NCI-H1417 treated with DMSO at 0.1 percent for 48 hours (cell line): ENCODE measurements around the gene PCDHB13.
"Not testable (repeated sequence)": the region's sequence is repeated elsewhere in the genome, so short reads cannot be mapped to it uniquely, and the experiment has no call there.

Experiments used
- DNase-seq: peaks from one replicate; lab custom pipeline; 2025; lab: John Stamatoyannopoulos, UW

Gene PCDHB13

DNA sequence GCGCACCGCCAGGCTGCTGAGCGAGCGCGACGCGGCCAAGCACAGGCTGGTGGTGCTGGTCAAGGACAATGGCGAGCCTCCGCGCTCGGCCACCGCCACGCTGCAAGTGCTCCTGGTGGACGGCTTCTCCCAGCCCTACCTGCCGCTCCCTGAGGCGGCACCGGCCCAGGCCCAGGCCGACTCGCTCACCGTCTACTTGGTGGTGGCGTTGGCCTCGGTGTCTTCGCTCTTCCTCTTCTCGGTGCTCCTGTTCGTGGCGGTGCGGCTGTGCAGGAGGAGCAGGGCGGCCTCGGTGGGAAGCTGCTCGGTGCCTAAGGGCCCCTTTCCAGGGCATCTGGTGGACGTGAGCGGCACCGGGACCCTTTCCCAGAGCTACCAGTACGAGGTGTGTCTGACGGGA lies 12.1 kb upstream of the PCDHB13 start:
- DNase-seq, result not testable (repeated sequence)

DNA sequence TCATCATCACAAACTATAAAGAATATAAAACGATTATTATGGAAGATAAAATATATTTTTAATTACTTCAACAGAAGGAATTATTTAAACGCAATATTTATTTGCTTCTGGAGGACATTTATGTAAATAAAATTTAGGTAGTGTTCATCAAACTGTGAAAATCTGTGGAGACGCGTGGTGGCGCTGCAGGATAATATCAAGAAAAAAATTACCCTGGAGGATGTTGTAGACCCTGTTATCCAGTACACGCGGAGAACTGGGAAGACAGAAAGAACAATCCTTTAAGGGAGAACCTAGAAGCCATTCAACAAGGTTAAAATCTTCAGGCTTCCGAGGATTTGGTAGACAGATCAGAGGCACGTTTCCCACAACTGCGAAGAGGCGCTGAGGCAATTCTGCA lies 5.2 kb upstream of the PCDHB13 start, which contains the start of gene PCDHB12:
TSS of gene PCDHB12 (plus strand) at position 242 of the 400 bp plus-strand sequence. CDS start 189 bp downstream, outside the sequence.
- DNase-seq, result no peak

DNA sequence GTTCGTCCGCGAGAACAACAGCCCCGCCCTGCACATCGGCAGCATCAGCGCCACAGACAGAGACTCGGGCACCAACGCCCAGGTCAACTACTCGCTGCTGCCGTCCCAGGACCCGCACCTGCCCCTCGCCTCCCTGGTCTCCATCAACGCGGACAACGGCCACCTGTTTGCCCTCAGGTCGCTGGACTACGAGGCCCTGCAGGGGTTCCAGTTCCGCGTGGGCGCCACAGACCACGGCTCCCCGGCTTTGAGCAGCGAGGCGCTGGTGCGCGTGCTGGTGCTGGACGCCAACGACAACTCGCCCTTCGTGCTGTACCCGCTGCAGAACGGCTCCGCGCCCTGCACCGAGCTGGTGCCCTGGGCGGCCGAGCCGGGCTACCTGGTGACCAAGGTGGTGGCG lies 3.4 kb upstream of the PCDHB13 start:
- DNase-seq, result not testable (repeated sequence)

DNA sequence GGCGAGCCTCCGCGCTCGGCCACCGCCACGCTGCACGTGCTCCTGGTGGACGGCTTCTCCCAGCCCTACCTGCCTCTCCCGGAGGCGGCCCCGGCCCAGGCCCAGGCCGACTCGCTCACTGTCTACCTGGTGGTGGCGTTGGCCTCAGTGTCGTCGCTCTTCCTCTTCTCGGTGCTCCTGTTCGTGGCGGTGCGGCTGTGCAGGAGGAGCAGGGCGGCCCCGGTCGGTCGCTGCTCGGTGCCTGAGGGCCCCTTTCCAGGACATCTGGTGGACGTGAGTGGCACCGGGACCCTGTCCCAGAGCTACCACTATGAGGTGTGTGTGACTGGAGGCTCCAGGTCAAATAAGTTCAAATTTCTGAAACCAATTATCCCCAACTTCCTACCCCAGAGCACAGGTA lies 2.9 kb upstream of the PCDHB13 start:
- DNase-seq, result not testable (repeated sequence)

DNA sequence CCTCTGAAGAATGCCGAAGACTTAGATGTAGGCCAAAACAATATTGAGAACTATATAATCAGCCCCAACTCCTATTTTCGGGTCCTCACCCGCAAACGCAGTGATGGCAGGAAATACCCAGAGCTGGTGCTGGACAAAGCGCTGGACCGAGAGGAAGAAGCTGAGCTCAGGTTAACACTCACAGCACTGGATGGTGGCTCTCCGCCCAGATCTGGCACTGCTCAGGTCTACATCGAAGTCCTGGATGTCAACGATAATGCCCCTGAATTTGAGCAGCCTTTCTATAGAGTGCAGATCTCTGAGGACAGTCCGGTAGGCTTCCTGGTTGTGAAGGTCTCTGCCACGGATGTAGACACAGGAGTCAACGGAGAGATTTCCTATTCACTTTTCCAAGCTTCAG lies 864 bp downstream of the PCDHB13 start:
- not testable (repeated sequence) for DNase-seq

DNA sequence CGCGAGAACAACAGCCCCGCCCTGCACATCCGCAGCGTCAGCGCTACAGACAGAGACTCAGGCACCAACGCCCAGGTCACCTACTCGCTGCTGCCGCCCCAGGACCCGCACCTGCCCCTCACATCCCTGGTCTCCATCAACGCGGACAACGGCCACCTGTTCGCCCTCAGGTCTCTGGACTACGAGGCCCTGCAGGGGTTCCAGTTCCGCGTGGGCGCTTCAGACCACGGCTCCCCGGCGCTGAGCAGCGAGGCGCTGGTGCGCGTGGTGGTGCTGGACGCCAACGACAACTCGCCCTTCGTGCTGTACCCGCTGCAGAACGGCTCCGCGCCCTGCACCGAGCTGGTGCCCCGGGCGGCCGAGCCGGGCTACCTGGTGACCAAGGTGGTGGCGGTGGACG lies 1.8 kb downstream of the PCDHB13 start:
- not testable (repeated sequence) for DNase-seq

DNA sequence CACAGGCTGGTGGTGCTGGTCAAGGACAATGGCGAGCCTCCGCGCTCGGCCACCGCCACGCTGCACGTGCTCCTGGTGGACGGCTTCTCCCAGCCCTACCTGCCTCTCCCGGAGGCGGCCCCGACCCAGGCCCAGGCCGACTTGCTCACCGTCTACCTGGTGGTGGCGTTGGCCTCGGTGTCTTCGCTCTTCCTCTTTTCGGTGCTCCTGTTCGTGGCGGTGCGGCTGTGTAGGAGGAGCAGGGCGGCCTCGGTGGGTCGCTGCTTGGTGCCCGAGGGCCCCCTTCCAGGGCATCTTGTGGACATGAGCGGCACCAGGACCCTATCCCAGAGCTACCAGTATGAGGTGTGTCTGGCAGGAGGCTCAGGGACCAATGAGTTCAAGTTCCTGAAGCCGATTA lies 2.3 kb downstream of the PCDHB13 start:
- not testable (repeated sequence) for DNase-seq

DNA sequence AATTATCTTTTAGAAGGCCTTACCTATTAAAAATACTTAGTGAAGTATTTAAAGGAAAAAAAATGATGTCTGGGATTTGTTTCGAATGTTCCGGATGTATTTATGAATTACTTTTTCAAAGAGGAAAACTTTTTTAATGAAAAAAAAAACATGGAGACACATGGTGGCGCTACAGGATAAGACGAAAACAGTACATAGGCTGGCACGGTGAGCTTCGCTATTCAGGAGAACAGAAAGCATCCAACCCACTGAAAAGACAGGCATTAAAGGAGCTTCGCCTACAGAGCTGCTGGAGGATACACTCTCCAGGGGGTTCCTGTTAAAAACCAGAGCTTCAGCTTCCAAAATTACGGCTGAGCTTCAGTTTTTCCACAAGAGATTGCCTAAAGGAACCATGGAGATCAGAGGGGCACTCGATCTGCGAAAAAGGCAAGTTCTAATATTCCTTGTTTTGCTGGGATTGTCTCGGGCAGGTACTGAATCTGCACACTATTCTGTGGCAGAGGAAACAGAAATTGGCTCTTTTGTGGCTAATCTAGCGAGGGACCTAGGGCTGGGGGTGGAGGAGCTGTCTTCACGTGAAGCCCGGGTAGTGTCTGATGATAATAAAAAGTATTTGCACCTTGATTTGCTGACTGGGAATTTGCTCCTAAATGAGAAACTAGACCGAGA lies 9.5 kb downstream of the PCDHB13 start, which contains the start of gene PCDHB14:
TSS of gene PCDHB14 (plus strand) at position 232 of the 672 bp plus-strand sequence. CDS start at position 395, 163 bp downstream.
- no peak for DNase-seq

DNA sequence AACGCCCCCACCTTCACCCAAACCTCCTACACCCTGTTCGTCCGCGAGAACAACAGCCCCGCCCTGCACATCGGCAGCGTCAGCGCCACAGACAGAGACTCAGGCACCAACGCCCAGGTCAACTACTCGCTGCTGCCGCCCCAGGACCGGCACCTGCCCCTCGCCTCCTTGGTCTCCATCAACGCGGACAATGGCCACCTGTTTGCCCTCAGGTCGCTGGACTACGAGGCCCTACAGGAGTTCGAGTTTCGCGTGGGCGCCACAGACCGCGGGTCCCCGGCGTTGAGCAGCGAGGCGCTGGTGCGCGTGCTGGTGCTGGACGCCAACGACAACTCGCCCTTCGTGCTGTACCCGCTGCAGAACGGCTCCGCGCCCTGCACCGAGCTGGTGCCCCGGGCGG lies 11.1 kb downstream of the PCDHB13 start:
- not testable (repeated sequence) for DNase-seq

DNA sequence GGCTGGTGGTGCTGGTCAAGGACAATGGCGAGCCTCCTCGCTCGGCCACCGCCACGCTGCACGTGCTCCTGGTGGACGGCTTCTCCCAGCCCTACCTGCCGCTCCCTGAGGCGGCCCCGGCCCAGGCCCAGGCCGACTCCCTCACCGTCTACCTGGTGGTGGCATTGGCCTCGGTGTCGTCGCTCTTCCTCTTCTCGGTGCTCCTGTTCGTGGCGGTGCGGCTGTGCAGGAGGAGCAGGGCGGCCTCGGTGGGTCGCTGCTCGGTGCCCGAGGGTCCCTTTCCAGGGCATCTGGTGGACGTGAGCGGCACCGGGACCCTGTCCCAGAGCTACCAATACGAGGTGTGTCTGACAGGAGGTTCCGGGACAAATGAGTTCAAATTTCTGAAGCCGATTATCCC lies 11.7 kb downstream of the PCDHB13 start:
- not testable (repeated sequence) for DNase-seq

DNA sequence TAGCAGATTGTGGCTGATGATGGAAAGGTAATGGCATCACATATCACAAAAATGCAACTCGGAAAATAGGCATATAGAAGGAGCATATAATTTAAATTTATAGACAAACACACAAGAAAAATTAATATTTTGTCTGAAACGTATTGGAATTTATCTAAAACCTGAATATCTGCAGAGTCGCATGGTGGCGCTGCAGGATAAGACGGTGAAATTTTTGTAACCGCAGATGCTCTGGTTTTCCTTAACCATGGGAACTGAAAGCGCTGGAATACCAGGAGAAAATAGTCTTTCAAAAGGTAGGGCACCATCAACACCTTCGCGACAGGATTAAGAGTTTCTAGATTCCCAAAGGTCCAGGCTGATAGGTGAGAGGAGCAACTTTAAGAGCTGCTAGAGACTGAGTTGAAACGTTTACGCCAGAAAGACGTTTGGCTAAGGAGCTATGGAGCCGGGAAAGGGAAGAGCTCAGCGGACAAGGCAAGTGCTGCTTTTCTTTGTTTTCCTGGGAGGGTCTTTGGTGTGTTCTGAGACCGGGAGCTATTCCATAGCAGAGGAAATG lies 20.5 kb downstream of the PCDHB13 start:
- no peak for DNase-seq

DNA sequence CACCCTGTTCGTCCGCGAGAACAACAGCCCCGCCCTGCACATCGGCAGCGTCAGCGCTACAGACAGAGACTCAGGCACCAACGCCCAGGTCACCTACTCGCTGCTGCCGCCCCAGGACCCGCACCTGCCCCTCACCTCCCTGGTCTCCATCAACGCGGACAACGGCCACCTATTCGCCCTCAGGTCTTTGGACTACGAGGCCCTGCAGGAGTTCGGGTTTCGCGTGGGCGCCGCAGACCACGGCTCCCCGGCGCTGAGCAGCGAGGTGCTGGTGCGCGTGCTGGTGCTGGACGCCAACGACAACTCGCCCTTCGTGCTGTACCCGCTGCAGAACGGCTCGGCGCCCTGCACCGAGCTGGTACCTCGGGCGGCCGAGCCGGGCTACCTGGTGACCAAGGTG lies 22.2 kb downstream of the PCDHB13 start:
- not testable (repeated sequence) for DNase-seq

DNA sequence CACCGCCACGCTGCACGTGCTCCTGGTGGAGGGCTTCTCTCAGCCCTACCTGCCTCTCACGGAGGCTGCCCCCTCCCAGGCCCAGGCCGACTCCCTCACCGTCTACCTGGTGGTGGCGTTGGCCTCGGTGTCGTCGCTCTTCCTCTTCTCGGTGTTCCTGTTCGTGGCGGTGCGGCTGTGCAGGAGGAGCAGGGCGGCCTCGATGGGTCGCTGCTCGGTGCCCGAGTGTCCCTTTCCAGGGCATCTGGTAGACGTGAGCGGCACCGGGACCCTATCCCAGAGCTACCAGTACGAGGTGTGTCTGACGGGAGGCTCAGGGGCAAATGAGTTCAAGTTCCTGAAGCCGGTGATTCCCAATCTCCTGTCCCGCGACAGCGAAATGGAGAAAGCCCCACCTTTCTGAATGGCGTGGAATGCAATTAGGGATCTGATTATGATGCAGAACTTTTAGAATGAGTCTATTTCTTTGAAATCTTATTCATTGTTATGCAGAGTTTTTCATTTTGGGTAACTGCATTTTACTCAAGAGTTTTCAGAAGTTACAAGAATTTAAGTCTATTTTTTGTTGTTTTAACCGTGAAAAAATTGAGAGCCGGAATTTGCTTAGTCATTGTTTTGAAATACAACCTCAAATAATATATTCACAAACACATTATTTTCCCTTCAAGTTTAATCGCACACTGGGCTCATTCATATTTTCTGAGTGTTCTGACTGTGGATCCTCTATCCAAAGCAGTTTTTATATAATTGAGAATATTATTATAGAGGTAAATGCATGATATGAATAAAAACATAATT lies 23.0 kb downstream of the PCDHB13 start:
- DNase-seq, result no peak

DNA sequence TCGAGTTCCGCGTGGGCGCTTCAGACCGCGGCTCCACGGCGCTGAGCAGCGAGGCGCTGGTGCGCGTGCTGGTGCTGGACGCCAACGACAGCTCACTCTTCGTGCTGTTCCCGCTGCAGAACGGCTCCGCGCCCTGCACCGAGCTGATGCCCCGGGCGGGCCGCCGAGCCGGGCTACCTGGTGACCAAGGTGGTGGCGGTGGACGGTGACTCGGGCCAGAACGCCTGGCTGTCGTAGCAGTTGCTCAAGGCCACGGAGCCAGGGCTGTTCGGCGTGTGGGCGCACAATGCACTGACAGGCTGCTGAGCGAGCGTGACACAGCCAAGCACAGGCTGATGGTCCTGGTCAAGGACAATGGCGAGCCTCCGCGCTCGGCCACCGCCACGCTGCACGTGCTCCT lies 27.8 kb downstream of the PCDHB13 start:
- no peak for DNase-seq

DNA sequence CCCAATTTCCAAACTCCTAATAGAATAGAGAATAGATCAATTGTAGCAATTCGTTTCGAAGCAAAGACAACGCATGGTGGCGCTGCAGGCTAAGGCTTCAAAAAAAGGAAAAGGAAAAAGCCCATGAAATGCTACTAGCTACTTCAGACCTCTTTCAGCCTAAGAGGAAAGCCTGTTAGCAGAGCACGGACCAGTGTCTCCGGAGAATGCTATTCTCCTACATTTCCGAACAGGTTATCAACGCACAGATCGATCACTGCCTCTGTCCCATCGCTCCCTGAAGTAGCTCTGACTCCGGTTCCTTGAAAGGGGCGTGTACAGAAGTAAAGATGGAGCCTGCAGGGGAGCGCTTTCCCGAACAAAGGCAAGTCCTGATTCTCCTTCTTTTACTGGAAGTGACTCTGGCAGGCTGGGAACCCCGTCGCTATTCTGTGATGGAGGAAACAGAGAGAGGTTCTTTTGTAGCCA lies 31.6 kb downstream of the PCDHB13 start, which contains the start of gene PCDHB15:
TSS of gene PCDHB15 (plus strand) at position 146 of the 468 bp plus-strand sequence. CDS start at position 330, 184 bp downstream.
- DNase-seq, result no peak

DNA sequence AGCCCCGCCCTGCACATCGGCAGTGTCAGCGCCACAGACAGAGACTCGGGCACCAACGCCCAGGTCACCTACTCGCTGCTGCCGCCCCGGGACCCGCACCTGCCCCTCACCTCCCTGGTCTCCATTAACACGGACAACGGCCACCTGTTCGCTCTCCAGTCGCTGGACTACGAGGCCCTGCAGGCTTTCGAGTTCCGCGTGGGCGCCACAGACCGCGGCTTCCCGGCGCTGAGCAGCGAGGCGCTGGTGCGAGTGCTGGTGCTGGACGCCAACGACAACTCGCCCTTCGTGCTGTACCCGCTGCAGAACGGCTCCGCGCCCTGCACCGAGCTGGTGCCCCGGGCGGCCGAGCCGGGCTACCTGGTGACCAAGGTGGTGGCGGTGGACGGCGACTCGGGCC lies 33.3 kb downstream of the PCDHB13 start:
- not testable (repeated sequence) for DNase-seq

DNA sequence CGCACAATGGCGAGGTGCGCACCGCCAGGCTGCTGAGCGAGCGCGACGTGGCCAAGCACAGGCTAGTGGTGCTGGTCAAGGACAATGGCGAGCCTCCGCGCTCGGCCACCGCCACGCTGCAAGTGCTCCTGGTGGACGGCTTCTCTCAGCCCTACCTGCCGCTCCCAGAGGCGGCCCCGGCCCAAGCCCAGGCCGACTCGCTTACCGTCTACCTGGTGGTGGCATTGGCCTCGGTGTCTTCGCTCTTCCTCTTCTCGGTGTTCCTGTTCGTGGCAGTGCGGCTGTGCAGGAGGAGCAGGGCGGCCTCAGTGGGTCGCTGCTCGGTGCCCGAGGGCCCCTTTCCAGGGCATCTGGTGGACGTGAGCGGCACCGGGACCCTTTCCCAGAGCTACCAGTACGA lies 33.7 kb downstream of the PCDHB13 start:
- DNase-seq, result not testable (repeated sequence)

DNA sequence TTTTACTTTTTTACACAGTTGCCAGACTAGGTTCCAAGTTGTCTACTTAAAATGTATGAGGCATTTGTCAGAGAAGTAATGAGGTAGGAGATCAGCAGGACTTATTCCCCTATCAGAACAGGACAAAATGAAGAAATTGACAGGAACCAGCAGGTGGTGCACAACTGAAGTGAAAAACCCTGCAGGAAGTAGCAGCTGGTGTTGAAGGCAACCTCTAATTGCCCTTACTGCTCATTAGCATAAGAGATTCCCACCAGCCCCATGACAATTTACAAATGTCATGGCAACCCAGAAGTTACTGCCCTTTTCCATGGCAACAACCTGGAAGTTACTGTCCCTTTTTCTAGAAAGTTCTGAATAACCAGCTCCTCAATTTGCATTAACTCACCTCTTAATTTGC lies 36.9 kb downstream of the PCDHB13 start:
- DNase-seq, result no peak

DNA sequence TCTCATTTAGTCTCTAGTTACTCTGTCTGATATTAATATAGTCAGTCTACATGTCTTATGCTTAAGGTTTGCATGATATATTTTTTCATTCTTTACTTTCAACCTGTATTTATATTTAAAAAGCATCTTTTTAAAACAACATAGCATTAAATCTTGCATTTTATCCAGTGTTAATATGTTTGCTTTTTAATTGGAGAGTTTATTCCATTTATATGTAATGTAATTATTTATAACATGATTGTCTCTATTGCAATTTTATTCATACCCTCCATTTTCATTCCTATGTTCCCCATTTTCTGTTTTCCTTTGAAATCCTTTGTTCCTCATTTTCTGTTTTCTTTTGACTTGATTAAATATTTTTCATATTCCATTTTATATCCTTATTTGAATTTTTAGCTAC lies 44.7 kb downstream of the PCDHB13 start:
- DNase-seq, result no peak

DNA sequence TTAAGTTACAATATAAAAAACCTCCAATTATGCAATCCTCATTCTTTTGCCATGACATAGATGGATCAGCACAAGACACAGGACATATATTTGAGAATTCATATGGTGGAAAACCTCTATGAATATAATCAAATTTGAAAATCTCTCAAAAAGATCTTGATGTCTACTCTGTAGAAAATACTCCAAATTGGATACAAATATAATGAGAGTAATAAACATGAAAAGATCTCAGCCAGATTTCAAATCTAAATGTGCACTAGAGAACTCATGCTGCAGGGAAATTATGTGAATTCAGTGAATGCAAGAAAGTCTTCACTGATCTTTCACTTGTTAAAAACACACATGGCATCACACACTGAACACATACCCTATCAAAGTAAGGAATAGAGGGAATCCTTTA lies 45.2 kb downstream of the PCDHB13 start:
- DNase-seq, result no peak

DNA sequence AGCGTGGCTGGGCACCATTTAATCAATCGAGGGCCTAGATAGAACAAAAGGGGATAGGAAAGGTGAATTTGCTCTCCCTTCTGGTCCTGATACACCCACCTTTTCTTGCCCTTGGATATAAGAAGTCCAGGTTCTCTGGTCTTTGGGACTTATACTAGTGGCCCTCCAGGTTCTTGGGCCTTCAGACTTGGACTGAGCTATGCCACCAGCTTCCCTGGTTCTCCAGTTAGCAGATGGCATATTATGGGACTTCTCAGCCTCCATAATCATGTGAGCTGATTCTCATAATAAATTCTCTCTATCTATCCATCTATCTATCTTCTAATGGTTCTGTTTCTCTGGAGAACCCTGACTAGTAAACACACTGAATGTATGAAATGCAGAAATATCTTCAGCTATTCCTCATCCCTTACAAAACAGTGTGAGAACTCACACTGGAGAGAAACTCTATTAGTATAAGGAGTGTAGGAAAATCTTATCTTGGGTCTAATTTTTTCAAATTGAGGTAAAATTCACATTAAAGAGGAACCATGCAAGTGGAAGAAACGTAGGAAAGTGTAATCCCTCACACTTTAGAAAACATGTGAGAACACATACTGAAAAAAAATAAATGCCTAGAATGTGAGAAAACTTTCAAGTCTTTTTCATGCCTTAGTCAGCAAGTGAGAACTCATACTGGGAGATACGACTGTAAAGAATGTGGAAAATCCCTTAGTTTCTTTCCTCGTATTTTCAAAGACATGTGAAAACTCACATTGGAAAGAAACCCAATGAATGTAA lies 46.9 kb downstream of the PCDHB13 start:
- DNase-seq, result no peak

DNA sequence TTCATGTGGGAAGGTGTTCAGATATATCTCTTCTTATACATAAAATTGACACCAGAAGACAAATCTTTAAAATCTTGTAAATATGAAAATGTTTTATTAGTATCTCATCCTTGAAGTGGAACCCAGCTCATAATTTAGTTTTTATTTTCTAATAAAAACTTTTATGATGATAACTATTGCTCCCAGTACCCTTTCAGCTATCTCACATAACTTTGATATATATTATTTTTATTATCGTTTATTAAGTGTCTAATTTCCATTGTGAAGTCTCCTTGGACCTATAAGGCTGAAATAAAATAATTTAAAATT lies 47.5 kb downstream of the PCDHB13 start:
- DNase-seq, result no peak
